NCI-H146 (cell line): ENCODE measurements around the gene GNAQ.
"Not testable (repeated sequence)": the region's sequence is repeated elsewhere in the genome, so short reads cannot be mapped to it uniquely, and the experiment has no call there.

Experiments used
- DNase-seq: peaks from one replicate; lab custom pipeline; 2025; lab: John Stamatoyannopoulos, UW

GNAQ gene

DNA sequence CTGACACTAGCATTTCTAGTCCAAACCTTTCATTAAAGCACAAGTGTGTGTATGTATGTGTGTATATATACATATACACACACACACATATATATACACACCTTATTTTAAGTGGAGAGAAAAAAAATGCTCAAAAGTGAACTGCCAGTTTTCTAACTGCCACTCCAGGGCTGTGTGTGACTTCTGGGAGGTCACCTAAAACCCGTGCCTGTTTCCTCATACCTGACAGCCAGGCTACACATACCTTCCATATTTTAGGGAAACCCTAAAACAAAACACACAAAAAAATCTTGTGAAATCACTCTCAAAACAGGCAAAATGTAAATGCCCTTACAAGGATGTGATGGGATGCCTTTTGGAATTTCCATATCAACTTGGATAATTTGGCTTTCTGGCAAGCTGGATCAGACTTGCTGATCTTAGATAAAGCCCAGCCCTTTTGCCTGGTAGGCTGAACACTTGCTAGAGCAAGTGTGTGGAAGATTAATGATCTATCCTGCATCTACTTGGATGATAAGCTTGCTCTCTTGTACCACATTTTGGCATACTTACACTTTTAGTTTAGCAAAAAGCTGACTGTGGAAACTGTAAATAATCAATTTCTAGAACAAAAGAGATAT, 127.8 kb downstream of the GNAQ start:
- no peak for DNase-seq

DNA sequence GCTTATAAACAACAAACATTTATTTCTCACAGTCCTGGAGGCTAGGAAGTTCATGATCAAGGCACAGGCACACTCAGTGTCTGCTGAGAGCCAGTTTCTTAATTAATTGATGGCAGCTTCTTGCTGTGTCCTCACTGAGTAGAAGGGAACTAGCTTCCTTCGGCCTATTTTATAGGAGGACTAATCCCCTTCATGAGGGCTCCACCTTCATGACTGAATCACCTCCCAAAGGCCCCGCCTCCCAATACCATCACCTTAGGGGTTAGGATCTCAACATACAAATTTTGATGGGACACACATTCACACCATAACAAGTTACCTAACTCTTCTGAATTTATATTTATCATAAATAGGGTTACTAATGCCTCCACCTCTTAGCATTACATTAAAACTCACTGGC, 129.8 kb downstream of the GNAQ start:
- DNase-seq: no peak

GRCh38 chr9:77901018-77901417, 130.6 kb downstream of the GNAQ start:
- no peak for DNase-seq

DNA sequence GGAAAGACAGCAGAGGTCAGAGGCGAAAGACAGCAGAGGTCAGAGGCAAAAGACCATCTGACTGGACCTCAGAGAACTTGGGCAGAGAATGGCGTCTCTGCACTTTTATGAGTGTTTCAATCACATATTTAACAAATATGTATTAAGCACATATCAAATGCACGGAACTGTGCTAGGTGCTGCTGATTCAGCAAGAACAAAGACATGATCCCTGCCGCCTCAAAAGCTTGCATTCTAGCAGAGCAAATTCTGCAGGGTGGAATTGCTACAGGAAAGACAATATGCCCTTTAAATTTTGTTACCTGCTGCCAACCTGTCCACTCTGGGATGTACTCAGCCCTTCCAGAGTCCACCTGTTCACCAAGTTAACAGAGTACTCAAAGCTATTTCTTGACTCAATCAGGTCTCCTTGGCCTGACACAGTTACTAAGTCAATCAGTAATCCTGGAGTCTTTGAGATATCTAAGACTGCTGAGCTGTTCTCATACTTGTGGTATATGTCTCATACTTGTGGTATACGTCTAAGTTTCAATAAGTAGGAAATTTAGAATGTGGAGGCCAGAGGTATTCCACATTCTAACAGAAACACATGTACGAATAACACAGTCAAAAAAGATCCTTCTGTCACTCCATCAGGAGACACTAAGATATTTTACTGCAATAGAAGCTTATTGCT, 131.8 kb downstream of the GNAQ start:
- DNase-seq: no peak

DNA sequence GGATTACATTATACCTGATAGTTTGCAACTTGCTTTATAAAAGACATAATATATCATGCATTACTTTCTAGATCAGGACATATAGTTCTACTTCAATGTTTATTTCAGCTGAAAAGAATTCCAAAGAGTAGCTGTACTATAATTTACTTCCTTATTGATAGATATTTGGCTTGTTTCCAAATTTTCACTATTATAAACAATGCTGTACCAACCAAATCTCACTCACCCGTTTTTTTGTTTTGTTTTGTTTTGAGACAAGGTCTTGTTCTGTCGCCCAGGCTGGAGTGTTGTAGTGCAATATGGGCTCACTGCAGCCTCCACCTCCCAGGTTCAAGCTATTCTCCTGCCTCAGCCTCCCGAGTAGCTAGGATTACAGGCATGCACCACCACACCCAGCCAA, 132.7 kb downstream of the GNAQ start:
- no peak for DNase-seq

DNA sequence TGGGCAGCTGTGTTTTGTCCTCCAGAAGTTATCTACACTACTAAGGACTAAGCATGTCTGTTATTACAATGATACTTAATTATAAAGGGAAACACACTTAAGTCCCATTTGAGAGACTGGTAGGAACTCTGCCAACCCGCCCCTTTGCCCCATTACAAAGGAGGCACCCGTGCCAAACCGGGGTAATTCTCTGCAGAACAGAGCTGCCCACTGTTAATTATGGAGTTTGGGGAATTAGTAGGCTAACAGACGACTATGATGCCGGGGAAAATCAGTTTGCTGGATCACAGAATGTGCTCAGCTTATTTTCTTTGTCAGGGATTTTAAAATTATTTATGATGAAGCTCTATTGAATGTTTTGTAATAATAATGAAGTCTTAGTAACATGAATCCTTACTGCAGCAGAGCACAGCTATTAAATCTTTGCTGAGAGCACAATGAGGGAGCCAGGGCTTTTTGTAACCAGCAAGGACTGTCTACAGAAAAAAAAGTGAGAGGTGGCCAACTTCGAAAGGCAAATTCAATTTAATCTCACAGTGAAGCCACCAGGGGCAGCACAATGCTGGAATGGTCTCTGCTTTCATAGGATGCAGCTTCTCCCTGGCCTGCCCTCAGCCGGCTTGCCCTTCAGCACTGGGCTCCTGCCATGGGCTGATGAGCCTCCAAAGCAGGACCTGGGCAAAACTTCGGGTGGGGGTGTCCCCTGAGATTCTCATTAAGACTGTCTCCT, 134.5 kb downstream of the GNAQ start:
- DNase-seq: no peak

DNA sequence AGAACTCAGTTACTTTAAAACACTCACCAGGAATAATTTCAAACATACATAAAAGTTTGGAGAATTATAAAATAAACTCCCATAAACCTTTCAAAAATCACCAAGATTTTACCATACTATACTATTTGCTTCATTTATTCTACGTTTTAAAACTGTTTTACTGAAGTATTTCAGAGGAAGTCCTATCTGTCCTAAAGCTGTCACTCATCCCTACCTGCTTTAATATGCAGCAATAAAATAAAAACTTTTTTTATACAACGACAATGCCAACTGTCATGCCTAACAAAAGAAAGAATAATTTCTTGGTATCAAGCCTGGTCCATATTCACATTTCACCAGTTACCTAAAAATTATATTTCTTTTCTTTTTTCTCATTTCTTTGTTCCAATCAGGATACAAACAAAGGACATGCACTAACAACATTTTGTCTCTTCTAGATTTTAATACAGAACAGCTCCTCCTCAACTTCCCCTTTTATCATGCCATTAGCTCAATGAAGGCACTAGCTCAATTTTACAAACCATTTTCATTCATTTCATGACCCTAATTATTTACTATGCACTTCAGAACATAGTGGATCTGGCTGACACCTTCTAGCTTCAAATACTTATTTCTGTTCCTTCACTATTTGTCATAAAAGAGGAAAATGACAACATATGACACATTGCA, 135.2 kb downstream of the GNAQ start:
- no peak for DNase-seq

GRCh38 chr9:77893706-77894105, 137.9 kb downstream of the GNAQ start:
- DNase-seq: no peak

GRCh38 chr9:77892955-77893514, 138.6 kb downstream of the GNAQ start:
- DNase-seq: no peak

- no peak for DNase-seq
These were observed 139.4 kb downstream of the GNAQ start for GRCh38 chr9:77892171-77892570.

- no peak for DNase-seq
These were observed 140.3 kb downstream of the GNAQ start for GRCh38 chr9:77891128-77891800.

DNA sequence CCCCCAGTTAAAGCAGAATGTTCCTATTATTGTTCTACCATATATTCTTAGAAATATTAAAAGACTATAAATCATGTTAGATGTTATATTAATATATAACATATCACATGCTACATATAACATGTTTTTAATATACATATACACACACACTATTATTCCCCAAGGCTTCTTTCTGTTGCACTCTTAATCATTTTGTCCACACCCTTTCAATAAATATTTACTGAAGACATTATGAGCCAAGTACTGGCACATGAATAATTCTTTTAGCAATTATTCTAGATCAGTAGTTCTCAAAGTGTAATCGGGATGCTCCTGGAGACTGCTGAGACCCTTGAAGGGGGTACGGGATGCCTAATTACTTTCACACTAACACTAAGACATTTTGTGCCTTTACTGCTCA, 143.9 kb downstream of the GNAQ start:
- no peak for DNase-seq

DNA sequence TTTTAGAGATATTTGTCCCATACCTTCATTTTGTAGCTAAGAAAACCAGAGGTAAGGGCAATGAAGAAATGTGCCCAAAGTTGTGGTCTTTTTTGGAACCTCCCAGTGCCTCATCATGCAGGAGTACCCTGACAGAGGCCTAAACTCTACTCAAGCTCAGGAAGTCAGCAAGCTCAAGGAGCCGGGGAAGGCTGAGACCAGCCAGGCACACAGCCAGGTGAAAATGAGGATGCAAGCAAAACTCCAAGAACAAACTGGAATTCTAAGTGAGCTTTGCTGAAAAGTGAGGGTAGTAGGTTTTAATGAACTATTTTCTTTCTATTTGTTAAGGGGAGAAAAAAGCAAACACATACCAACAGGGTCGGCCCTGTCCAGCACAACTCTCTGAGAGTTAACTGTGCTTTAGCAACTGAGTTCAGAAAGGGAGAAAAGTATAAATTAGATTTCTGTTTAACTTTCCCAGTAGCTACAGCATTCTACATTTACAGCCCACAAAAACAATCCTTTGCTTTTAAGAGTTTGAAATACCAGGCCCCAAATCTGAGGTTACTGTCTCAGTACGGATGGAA, 146.4 kb downstream of the GNAQ start:
- no peak for DNase-seq

DNA sequence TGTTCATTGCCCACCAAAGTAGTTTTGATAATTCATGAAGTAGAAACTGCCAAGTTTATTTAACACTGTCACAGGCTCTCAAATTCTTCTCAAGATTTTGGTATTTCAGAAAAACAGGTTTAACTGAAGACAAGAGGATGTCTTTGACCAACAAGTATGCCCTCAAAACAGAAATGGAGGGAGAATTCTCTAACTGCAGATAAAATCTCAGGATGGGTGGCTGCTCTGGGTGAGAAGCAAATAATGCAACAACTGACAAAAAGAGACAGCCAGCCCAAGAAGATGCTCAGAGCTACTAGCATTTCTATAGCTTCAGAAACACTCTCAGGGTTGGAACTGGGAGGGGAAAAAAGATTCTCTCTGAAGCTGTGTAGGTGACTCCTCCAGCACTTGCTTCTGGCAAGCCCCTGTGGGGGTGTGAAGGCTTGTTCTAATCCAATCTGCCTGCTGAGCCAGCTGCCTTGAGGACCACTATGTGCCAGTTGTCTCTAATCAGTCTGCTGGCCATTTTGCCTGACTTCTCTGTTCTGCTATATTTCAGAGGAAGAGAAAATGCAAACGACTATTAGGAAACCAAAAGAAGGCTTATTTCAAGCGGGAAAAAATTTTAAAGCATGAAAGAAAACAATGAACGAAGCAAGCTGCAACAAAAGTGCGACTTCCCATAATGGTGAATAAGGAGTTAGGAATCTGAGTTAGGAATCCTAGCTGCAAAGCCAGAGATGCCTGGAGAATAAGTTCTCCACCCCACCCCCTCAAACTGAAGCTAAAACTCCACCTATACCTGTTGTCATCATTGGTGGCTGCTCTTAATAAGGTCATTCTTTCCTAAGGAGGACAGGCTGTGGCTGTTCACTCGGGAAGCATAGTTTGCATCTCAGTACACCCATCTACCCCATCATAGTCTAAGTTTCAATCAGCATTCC, 147.5 kb downstream of the GNAQ start:
- no peak for DNase-seq

DNA sequence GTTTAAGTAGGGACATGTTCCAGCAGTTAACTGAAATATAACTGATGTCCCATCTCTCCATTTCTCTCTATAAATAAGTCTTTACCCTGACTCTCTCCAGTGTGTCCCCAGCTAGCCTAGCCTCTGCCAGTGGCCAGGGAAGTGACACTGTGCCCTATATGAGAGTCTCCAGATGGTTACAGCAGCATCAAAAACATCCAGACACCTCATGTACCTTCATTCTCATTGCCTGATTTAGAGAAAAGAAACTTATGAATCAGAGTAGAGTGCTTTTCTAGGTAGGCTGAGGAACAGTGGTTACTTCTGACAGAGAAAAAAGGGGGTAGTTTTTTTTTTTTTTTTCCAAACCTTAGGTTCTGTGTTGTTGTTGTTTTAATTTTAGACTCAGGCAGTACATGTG, 148.5 kb downstream of the GNAQ start:
- DNase-seq: no peak

- DNase-seq: no peak
These were observed 149.3 kb downstream of the GNAQ start for GRCh38 chr9:77882294-77882693.

- not testable (repeated sequence) for DNase-seq
These were observed 150.0 kb downstream of the GNAQ start for GRCh38 chr9:77881634-77882033.

GRCh38 chr9:77881111-77881510, 150.5 kb downstream of the GNAQ start:
- DNase-seq: no peak

GRCh38 chr9:77879437-77879943, 152.1 kb downstream of the GNAQ start:
- DNase-seq: no peak

- DNase-seq: not testable (repeated sequence)
These were observed 152.8 kb downstream of the GNAQ start for GRCh38 chr9:77878793-77879192.
